HEK293T (cell line): ENCODE data around the gene ADSS1.

Experiments used
- ARNT ChIP-seq: fragments of 450-650 bp; IDR thresholded peaks from 2 replicates; pipeline ENCODE4 v1.6.1; 2017; ENCODE audit warnings: mild to moderate bottlenecking
- BHLHE40 ChIP-seq: fragments of 450-650 bp; IDR thresholded peaks from 2 replicates; pipeline ENCODE4 v1.6.1; 2016; ENCODE audit warnings: mild to moderate bottlenecking, moderate library complexity, borderline replicate concordance
- ELF4 ChIP-seq: fragments of 450-650 bp; IDR thresholded peaks from 2 replicates; pipeline ENCODE4 v1.6.1; 2017; ENCODE audit warnings: antibody characterized with exemption
- FOXA1 ChIP-seq: fragments of 450-650 bp; IDR thresholded peaks from 2 replicates; pipeline ENCODE4 v1.6.1; 2016; ENCODE audit warnings: mild to moderate bottlenecking
- FOXK2 ChIP-seq: fragments of 450-650 bp; IDR thresholded peaks from 2 replicates; pipeline ENCODE4 v1.6.1; 2016; ENCODE audit warnings: mild to moderate bottlenecking
- FOXM1 ChIP-seq: fragments of 450-650 bp; IDR thresholded peaks from 2 replicates; pipeline ENCODE4 v1.6.1; 2017; ENCODE audit warnings: mild to moderate bottlenecking, borderline replicate concordance
- HDGF ChIP-seq: fragments of 450-650 bp; IDR thresholded peaks from 2 replicates; pipeline ENCODE4 v1.6.1; 2017; ENCODE audit warnings: antibody characterized with exemption, borderline replicate concordance
- LEF1 ChIP-seq: fragments of 450-650 bp; IDR thresholded peaks from 2 replicates; pipeline ENCODE4 v1.6.1; 2017; ENCODE audit warnings: mild to moderate bottlenecking, borderline replicate concordance
- PKNOX1 ChIP-seq: fragments of 450-650 bp; IDR thresholded peaks from 2 replicates; pipeline ENCODE4 v1.6.1; 2016
- SP1 ChIP-seq: fragments of 450-650 bp; IDR thresholded peaks from 2 replicates; pipeline ENCODE4 v1.6.1; 2017
- SUZ12 ChIP-seq: fragments of 450-650 bp; IDR thresholded peaks from 2 replicates; pipeline ENCODE4 v1.6.1; 2016; ENCODE audit warnings: mild to moderate bottlenecking
- TARDBP ChIP-seq: fragments of 450-650 bp; IDR thresholded peaks from 2 replicates; pipeline ENCODE4 v1.6.1; 2016

- no peak for TF ChIP-seq SUZ12
- TF ChIP-seq SP1 = no peak
- no peak for TF ChIP-seq BHLHE40
- no peak for TF ChIP-seq FOXM1
- TF ChIP-seq ELF4 = no peak
- TF ChIP-seq ARNT = no peak
- TF ChIP-seq PKNOX1 = no peak
- no peak for TF ChIP-seq TARDBP
- no peak for TF ChIP-seq FOXA1
- no peak for TF ChIP-seq HDGF
- no peak for TF ChIP-seq LEF1
- TF ChIP-seq FOXK2 = no peak
Observed at GRCh38 chr14:104775073-104775489, 51.1 kb downstream of the ADSS1 start.
